ENCODE data around the gene SOCS3. TPM values are rescaled to one million over a fixed set of nuclear protein-coding genes. Genes with fewer than 3 reads are reported as not detected.
"Not testable (repeated sequence)": the region's sequence is repeated elsewhere in the genome, so short reads cannot be mapped to it uniquely, and the experiment has no call there.

The SOCS3 gene
- total RNA-seq, 4 donors from 2014 or later: 20.9 to 101 (median 39.5) TPM

- no peaks in the 10 kb centered on the region for H3K36me3 ChIP-seq
- H3K27ac ChIP-seq: no peak overlapping the region
- intact Hi-C loops (cut with DNase I; ENCODE audit: low total_unique reads): no loop called here
- H3K27me3 ChIP-seq: no peaks in the 10 kb centered on the region
- H3K4me3 ChIP-seq: no peak overlapping the region
- TF ChIP-seq CTCF (IDR thresholded peaks at IDR 0.05): no peak
- TF ChIP-seq POLR2A (IDR thresholded peaks at IDR 0.05): no peak
- H3K4me1 ChIP-seq: peaks cover 8 to 18% of the 10 kb centered on the region in 2 donors
- no peak for DNase-seq
- no peaks in the 10 kb centered on the region for H3K9me3 ChIP-seq
Measured at GRCh38 chr17:78338486-78339259, 21.2 kb downstream of the SOCS3 start.

GRCh38 chr17:78337244-78338109 lies 22.4 kb downstream of the SOCS3 start:
- Histone ChIP-seq H3K36me3 (no peaks in the 10 kb centered on the region), H3K27me3 (no peaks in the 10 kb centered on the region), H3K27ac (no peak overlapping the region), H3K4me1 (peaks cover 0 to 6% of the 10 kb centered on the region in 2 donors), H3K9me3 (no peaks in the 10 kb centered on the region), H3K4me3 (no peak overlapping the region)
- TF ChIP-seq CTCF (IDR thresholded peaks at IDR 0.05) (no peak), POLR2A (IDR thresholded peaks at IDR 0.05) (no peak)
- intact Hi-C loops (cut with DNase I; ENCODE audit: low total_unique reads): no loop called here
- DNase-seq: no peak

- TF ChIP-seq CTCF (IDR thresholded peaks at IDR 0.05) (no peak), POLR2A (IDR thresholded peaks at IDR 0.05) (no peak)
- Histone ChIP-seq H3K36me3 (no peaks in the 10 kb centered on the region), H3K4me1 (no peaks in the 10 kb centered on the region), H3K27me3 (no peaks in the 10 kb centered on the region), H3K4me3 (no peak overlapping the region), H3K9me3 (no peaks in the 10 kb centered on the region), H3K27ac (no peak overlapping the region)
- intact Hi-C loops (cut with DNase I; ENCODE audit: low total_unique reads): no loop called here
- DNase-seq: no peak
Measured at GRCh38 chr17:78335209-78335608, 24.7 kb downstream of the SOCS3 start.

GRCh38 chr17:78332991-78333390 lies 26.9 kb downstream of the SOCS3 start:
- Histone ChIP-seq H3K4me3 (no peak overlapping the region), H3K4me1 (no peaks in the 10 kb centered on the region), H3K27ac (no peak overlapping the region), H3K27me3 (no peaks in the 10 kb centered on the region), H3K36me3 (no peaks in the 10 kb centered on the region), H3K9me3 (no peaks in the 10 kb centered on the region)
- no peak for DNase-seq
- intact Hi-C loops (cut with DNase I; ENCODE audit: low total_unique reads): no loop called here
- no peak for TF ChIP-seq POLR2A (IDR thresholded peaks at IDR 0.05)
- TF ChIP-seq CTCF (IDR thresholded peaks at IDR 0.05): no peak

GRCh38 chr17:78331355-78331754 lies 28.5 kb downstream of the SOCS3 start:
- H3K36me3 ChIP-seq; H3K27me3 ChIP-seq; intact Hi-C loops (cut with DNase I; ENCODE audit: low total_unique reads); H3K4me3 ChIP-seq; H3K9me3 ChIP-seq; H3K27ac ChIP-seq; DNase-seq; H3K4me1 ChIP-seq: not testable (repeated sequence)
